ENCODE results near the gene CTNNA3. TPM values are rescaled to one million over a fixed set of nuclear protein-coding genes. Genes with fewer than 3 reads are reported as not detected.

CTNNA3 gene
- total RNA-seq, 4 donors from 2014 or later = under 0.01 to 0.38 (median 0.27) TPM

DNA sequence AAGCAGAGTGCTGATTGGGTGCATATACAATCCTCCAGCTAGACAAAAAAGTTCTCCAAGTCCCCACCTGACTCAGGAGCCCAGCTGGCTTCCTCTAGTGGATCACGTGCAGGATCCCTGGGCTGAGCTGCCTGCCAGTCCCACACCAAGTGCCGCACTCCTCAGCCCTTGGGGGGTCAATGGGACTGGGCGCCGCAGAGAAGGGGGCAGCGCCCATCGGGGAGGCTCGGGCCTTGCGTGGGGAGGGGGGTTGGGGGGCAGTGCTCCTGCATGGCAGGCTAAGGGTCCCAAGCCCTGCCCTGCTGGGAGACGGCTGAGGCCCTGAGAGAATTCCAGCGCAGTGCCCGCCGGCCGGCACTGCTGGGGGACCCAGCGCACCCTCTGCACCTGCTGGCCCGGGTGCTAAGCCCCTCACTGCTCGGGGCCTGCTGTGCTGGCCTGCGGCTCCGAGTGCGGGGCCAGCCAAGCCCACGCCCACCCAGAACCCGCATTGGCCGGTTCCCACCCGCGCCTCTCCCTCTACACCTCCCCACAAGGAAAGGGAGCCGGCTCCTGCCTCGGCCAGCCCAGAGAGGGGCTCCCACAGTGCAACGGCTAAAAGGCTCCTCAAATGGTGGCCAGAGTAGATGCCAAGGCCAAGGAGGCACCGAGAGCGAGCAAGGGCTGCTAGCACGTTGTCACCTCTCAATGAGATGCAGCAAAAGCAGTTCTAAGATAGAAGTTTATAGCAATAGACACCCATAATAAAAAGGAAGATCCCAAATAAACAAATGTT is 1044.5 kb downstream of the CTNNA3 start:
- TF ChIP-seq, protein P1, sequence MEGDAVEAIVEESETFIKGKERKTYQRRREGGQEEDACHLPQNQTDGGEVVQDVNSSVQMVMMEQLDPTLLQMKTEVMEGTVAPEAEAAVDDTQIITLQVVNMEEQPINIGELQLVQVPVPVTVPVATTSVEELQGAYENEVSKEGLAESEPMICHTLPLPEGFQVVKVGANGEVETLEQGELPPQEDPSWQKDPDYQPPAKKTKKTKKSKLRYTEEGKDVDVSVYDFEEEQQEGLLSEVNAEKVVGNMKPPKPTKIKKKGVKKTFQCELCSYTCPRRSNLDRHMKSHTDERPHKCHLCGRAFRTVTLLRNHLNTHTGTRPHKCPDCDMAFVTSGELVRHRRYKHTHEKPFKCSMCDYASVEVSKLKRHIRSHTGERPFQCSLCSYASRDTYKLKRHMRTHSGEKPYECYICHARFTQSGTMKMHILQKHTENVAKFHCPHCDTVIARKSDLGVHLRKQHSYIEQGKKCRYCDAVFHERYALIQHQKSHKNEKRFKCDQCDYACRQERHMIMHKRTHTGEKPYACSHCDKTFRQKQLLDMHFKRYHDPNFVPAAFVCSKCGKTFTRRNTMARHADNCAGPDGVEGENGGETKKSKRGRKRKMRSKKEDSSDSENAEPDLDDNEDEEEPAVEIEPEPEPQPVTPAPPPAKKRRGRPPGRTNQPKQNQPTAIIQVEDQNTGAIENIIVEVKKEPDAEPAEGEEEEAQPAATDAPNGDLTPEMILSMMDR (IDR thresholded peaks at IDR 0.05; ENCODE audit: low read depth) = no peak

GRCh38 chr10:66649626-66650025 is 1046.4 kb downstream of the CTNNA3 start:
- TF ChIP-seq, protein P1 (IDR thresholded peaks at IDR 0.05; ENCODE audit: low read depth) = no peak

DNA sequence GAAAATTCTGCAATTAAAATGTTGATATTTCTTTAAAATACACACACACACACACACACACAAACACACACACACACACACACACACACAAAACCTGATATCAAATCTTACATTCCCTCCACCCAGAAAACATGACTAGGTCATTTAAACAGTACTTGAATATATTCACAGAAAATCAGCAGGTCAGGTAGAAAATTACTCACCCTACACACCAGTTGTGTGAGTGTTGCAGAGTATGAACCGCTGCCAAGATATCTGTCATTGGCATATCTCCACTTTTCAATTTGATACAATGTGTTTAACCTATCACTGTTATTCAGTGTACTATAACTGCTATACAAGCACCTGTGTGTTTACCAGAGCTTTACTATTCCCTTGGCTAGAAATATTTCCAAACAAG is 1053.8 kb downstream of the CTNNA3 start:
- TF ChIP-seq, protein P1 (IDR thresholded peaks at IDR 0.05; ENCODE audit: low read depth) = no peak

DNA sequence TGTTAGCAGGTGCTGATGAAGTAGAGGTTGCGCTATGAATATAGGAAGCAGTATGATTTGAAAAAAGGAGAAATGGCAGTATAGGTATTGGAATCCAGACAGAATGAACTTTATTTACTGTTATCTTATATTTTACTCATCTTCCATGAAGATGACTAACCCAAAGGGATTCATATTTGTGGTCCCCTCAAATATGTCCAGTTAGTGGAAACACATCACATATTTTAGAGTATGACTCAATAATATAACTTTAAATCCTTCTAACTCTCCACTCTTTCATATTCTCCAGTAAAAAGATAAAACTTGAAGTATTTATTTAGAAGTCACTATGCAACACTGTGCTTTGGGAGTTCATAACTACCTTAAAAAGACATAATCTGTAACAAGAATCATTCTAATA is 1056.6 kb downstream of the CTNNA3 start:
- TF ChIP-seq, protein P1 (IDR thresholded peaks at IDR 0.05; ENCODE audit: low read depth) = no peak

DNA sequence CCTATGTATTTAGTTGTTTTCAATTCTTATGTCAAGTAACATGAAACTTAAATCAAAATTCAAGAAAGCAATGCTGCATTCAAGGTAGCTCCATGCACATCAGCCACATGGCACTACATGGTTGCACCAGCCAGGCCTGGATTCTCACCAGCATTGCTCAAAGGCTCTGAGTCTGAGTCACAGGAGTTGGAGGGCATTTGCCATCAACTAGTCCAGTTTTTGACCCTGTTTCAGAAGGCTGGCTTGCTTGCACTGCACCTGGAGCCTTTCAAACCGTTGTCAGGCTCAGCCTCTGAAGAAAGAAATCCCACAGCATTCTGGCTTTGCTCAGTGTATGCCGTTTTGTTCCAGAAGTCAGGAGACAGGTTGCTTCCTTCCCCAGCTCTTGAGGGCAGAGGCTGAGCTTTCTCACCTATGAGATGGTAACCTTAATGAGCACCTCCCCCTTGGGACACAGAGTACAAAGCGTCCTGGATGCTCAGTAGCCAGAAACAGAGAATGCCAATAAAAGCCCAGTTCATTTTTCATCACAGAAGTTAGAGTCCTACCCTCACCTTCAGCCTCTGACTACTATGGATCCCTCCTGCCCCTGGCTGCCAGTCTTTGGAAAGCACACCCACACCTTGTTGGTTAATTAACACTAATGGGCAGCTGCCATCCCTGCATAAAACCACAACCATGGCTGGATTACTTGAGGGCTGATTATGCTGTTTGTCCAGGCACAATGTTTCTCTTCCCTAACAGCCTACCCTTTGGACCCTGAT is 1058.5 kb downstream of the CTNNA3 start:
- TF ChIP-seq, protein P1 (IDR thresholded peaks at IDR 0.05; ENCODE audit: low read depth) = no peak

- TF ChIP-seq, protein P1 (IDR thresholded peaks at IDR 0.05; ENCODE audit: low read depth) = no peak
Measured at GRCh38 chr10:66629996-66630395, 1066.0 kb downstream of the CTNNA3 start.

DNA sequence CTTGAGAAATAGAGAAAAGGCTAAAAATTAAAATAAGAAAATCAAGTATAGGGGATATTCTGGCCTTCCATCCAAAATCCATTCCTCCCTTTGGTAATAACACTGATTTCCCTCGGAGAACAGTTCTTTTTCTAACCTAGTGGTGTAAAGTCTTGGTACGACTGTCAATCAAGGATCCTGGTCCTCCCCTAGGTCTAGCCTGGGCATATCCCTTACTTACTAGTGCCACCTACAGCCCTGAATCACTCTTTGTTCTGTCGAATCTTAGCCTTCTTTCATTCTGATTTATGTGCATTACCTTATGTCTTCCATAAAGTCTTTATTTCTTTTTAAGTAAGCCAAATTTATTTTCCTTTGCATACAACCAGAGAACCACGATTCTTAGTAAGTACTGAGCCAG is 1068.8 kb downstream of the CTNNA3 start:
- TF ChIP-seq, protein P1 (IDR thresholded peaks at IDR 0.05; ENCODE audit: low read depth) = no peak

Measured in subcutaneous adipose tissue (tissue), 4 donors.